Right hindlimb (tissue), 1 donor: ENCODE data around the gene ARID5A.
"Not testable (repeated sequence)": the region's sequence is repeated elsewhere in the genome, so short reads cannot be mapped to it uniquely, and the experiment has no call there.

Source experiments
- DNase-seq: peaks from one replicate; pipeline ENCODE4 v3.0.0-alpha.2; 2018

The ARID5A gene, protein sequence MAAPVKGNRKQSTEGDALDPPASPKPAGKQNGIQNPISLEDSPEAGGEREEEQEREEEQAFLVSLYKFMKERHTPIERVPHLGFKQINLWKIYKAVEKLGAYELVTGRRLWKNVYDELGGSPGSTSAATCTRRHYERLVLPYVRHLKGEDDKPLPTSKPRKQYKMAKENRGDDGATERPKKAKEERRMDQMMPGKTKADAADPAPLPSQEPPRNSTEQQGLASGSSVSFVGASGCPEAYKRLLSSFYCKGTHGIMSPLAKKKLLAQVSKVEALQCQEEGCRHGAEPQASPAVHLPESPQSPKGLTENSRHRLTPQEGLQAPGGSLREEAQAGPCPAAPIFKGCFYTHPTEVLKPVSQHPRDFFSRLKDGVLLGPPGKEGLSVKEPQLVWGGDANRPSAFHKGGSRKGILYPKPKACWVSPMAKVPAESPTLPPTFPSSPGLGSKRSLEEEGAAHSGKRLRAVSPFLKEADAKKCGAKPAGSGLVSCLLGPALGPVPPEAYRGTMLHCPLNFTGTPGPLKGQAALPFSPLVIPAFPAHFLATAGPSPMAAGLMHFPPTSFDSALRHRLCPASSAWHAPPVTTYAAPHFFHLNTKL

DNA sequence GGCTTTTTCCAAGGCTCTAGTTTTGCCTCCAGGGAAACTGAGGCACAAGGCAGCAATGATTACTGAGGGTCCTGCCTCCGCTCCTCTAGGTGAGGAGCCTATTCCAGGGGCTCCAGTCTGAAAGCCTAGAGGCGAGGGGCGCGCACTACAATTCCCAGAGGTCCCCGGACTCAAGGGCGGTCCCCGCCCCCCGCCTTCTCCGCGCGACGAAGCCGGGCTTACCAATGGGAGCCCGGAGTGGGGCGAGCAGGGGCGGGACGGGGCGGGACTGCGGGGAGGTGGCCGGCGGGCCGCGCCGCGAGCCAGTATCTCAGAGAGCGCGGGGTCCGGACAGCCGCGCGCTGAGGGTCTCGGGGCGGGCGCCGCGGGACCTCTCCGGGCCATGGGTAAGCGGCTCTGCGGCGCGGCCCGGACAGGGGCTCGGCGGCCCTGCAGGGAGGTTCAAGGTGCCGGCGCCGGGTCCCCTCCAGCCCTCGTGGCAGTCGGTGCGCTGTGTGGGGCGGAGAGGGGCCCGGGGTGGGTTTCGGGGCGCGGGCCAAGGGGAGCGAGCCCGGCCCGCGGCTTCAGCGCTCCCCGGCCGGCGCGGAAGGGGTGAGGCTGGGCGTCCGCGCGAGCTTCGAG lies at the start of gene ARID5A:
Gene ARID5A (plus strand): TSS at position 308 of the 621 bp plus-strand sequence. CDS start 75 bp downstream, at position 383.
- peak; percentile 94 for DNase-seq

DNA sequence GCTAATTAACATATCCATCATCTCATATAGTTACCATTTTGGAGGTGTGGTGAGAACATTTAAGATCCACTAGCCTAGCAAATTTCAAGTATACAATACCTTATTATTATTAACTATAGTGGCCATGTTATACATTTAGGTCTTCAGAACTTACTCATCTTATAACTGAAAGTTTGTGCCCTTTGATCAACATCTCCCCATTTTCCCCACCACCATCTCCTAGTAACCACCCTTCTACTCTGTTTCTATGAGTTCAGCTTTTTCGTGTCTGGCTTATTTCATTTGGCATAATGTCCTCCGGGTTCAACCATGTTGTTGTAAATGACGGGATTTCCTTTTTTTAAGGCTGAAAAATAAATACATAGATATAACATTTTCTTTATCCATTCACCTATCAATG lies 47.3 kb upstream of the ARID5A start:
- DNase-seq: no peak

DNA sequence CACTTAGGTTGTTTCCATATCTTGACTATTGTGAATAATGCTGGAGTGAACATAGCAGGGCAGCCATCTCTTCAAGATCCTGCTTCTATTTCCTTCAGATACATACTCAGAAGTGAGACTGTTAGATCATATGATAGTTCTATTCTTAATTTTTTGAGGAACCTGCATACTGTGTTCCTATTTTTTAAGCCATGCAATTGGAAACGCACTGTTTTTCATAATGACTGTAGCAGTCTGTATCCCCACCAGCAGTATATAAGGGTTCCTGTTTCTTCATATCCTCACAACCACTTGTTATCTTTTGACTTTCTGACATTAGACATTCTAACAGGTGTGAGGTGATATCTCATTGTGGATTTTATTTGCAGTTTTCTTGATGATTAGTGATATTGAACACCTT lies 46.9 kb upstream of the ARID5A start:
- DNase-seq: no peak

DNA sequence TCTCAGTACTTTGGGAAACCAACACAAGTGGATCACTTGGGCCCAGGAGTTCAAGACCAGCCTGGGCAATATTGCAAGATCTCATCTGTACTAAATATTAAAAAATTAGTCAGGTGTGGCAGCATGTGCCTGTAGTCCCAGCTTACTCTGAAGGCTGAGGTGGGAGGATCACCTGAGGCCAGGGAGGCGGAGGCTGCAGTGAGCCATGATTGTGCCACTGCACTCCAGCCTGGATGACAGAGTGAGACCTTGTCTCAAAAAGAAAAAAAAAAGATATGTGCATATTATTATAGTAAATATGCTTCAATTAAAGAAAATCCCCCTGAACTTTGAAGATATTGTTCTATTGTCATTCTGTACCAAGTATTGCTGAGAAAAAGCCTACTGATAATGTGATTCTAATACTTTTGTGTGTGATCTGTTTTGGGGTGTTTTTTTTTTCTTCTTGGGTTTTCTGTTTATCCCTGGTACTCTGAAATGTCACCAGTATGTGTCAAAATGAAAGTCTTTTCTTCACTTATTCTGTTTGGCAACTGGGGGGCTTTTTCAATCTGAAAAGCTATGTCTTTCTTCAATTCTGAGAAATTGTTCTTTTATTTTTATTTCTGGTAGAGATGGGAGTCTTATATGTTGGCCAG lies 44.6 kb upstream of the ARID5A start:
- no peak for DNase-seq

DNA sequence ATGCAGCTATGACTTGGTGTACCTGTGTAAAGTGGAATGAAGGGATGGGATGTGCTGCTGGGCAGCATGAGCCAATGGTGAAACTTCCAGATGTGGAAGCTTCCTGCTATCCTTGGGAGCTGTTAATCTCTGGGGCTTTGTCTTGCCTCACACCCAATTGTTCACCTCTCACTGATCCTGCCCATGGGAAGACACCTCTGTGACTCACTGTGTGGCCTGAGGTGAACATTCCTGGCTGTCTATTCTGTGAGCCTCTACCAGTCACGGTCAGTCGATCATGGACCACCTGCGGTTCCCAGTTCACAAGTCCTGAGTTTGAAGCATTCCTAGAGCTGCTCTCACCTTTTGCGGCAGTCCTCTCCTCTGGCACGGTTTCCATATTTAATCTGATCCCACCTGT lies 43.5 kb upstream of the ARID5A start:
- no peak for DNase-seq

DNA sequence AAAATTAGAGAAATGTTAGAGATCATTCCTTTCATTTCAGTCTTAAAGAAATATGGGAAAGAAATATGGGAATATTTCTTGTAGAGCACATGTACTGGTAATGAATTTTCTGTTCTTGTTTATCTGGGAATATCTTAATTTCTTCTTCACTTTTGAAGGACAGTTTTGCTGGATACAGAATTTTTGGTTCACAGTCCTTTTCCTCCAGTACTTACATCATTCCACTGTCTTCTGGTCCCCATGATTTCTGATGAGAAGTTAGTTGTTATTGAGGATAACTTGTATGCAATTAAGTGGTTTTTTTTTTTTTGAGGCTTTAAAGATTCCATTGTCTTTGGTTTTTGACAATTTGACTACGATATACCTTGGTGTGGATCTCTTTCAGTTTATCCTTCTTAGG lies 42.4 kb upstream of the ARID5A start:
- no peak for DNase-seq

DNA sequence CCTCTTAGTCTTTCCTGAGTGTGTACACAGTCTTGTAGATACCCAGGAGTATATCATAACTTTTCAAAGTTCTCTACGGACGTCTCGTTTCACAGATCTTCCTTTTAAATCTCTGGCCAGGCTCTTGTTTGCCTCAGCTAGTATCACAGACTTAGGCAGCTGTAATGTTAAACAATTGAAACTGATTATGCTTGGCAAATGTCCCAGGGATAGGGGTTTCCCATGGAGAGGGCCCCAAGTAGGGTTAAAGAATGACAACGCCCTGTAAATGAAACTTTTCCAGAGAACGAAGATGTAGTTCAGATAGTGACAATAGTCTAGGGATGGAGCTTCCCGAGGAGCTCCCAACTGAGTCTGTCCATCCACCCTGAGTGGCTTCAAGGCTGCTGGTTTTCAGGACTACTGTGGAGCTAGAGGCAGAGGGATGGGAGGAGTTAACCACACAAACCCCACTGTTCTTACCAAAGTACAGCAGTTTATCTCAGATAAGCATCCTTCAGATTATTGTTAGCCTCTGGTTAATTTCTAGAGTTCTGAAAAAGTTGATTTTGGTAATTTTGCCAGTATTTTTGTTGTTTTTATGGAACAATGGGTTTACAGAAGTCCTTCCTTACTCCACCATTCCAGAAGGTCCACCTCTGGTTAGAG lies 40.4 kb upstream of the ARID5A start:
- no peak for DNase-seq

DNA sequence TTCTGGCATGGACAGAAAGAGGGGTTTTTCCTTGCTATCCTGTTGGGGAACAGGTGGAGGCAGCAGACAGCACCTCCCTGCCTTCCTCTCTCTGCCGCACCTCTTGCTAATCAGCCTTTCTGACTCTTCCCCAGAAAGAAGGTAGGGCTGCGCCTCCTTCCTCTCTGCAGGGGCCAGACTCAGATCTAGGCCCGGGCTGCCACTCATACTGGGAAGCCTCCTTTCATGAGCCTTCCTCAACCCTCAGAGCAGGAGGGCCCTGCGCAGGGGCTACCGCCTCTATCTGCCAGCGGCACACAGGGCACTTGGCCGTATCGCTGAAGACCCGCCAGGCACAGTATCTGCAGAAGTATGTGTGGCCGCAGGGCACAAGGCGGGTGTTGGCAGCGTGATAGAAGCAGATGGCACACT lies 38.5 kb upstream of the ARID5A start:
- DNase-seq: no peak

DNA sequence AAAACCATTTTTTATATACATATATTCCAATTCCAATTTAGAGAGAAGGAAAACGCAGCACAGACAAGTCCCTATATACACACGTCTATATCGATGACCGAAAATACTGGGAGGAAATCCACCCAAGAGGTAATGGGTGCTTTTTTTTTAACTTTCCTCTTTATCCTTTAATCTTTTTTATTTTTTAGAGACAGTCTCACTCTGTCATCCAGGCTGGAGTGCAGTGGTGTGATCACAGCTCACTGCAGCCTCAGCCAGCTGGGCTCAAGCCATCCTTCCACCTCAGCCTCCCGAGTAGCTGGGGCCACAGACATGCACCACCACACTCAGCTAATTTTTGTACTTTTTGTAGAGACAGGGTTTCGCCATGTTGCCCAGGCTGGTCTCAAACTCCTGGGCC lies 37.9 kb upstream of the ARID5A start:
- DNase-seq: not testable (repeated sequence)

DNA sequence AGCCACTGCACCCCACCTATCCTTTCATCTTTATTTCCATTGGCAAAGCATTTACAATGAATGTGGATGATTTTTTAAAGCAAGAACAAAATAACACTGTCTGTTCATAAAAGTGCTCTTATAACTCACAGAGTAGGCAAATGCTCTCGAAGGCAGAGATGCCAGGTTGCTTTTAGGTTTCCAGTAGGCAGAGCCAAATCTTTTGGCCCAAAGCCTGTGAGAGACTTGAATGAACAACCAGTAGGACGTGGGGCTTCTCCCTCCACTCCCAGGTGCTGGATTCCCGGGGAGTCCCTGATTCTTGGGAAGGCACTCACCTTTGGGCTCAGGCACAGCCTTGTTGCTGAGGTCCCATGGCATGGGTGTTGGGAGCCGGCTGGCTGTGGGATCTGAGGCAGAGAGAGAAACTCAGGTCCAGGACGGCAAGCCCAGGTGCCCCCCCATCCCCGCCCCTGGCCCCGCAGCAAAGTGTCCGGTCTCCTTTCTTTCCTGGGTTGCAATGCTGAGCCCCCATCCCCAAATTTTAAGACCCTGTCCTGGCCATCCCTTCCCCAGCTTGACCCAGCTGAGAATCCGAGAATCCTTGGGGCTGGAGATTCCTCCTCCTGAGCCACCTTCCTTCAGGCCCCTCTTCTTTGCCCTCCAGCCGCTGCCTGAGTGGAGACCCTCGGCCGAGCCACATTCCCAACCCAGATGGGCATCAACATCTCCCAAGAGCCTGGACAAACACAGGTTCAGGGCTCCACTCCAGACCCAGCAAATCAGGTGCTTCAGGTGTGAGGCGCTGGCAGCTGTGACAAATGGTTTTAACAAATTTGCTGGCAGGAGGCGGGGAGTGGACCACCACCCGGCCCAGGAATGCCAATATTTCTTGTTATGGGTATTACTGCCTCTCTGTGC lies 37.2 kb upstream of the ARID5A start:
- DNase-seq: no peak

DNA sequence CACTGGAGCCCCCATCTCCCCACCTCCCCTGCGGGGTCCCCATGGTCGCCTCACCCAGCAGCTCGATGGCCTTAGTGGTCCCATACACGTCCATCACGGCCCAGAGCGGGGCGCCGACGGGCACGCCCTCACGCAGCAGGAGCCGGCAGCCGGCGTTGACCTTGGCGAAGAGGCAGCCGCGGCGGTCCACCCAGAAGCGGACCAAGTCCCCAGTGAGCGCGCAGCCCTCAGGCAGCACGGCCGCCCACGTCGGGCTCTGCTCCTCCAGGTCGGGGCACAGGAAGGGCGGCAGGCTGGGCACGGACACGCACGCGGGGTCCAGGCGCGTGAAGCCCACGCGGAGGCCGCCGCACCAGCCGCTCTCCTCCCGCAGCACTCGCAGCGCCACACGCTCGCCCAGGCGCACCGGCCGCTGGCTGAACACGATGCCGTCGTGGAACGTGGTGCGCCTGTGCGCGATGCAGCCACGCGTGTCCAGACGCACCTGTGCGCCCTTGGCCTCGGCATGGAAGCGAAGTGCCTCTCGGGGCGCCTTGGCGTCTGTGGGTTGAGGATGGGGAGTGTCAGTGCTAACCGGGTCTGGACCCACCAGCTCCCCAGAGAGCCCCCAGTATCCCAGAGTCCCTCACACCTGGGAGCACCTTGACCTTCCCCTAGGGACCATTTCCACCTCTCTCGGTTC lies 36.0 kb upstream of the ARID5A start:
- no peak for DNase-seq

DNA sequence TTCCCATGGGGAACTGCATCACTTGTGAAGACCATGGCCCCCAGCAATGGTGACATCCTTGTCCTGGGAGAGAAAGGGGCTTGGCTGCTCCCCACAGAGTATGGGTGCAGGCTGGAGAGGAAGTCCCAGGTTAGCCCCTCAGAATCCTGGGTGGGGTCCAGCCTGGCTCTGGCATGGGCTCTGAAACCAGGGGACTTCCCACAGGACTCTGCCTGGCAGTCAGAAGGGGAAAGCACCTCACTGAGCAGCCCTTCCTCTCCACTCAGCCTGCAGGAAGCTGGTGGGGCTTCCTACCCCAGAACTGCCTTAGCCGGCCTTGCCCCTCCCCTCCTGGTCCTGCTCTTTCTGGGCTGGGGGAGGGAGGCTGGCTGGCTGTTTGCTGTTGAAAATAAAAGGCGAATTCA lies 35.1 kb upstream of the ARID5A start:
- DNase-seq: no peak

DNA sequence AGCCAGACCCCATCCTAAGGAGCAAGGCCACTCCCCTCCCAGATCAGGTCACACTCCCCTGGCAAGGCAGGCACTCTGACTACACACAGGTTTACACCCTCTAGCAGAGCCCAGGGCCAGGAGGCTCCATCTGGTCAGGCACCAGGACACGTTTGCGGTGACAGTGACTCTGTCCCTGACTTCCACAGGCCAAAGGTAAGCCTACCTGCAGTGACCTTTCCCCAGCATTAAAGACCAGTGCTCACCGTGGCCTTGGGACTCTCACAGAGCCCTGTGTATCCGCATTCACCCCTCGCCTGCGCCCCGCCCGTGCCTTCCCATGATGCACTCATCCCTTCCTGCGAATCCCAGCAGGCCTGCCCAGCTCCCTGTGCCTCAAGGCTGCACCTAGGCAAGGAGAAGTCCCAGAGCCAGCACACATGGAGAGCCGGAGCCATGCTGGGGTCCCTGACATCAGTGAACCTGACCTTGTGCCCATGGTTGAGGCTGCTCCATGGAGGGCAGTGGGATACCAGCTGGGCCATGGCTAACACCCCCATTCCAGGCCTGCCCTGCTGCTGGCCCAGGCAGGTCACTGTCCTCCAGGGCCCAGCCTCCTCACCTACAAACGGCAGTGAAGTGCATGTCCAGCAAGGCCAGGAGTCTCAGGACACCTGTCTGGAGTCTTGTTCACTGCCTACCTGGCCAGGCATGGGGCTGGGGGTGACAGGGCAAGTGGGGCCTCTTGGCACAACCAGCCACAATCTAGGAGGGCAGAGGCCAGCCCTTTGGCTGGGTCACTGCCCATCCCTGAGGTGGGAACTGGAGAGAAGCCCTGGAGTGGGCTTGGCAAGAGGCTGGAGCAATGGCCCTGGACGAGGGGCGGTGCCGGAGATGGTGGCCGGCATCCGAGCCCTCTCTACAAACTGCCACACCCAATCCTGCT lies 34.4 kb upstream of the ARID5A start:
- no peak for DNase-seq

DNA sequence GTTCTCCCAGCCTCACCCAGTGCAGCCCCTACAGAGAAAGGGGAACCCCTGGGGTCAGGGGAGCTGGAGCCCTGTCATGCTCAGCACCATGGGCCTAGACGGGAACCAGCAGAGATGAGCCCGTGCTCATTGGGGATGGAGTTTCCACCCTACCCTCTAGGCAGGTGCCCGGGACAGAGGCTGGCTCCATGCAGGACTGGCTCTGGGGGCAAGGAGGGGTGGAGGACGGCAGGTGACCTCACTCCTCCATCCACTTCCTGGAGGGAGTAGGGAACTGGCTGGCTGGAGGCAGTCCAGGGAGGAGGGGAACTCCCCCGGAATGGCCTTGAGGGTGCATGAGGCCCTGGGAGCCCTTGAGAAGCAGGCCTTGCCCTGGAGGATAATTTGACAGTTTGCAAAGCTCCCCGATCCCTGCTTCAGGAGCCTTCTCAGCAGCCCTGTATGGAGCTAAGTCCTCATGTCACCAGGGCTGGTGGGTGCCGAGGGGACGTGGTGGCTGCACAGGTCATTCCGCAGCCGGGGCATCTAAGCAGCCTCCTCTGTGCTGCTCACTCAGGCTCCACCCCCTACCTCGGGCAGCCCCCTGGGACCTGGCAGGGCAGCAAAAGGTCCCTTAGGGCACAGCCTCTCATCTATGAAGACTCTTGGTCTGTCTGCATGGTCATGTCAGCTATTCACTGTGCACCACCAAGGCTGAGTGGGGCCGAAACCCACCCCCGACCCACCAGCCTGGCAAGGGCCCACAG lies 33.5 kb upstream of the ARID5A start:
- DNase-seq: no peak

DNA sequence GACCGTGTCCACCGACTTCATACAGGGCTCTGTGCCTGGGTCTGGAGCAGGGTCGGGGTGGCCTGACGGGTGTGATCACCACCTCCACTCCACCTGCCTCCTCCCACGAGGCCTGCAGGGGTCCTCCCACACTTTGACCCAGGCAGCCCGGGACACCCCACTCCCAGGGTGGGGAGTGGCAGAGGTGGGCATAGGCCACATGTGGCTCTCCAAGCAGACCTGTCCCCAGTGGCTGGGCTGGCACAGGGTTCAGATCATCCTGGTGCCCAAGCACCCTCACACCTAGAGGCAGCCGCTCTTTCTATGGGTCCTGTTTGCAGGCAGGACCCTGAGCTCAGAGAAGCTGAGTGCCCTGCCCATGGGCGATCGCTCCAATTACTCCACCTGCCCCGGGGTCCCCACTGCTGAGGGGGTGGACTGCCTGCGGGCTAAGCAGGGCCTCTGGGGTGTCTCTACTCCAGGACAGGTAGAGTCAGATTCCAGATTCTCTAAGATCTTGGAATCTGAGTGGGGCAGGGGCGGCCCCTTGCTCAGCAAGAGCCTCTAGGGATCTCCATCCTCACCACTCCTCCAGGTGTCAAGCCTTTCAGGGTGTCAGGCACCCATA lies 32.8 kb upstream of the ARID5A start:
- DNase-seq: no peak

DNA sequence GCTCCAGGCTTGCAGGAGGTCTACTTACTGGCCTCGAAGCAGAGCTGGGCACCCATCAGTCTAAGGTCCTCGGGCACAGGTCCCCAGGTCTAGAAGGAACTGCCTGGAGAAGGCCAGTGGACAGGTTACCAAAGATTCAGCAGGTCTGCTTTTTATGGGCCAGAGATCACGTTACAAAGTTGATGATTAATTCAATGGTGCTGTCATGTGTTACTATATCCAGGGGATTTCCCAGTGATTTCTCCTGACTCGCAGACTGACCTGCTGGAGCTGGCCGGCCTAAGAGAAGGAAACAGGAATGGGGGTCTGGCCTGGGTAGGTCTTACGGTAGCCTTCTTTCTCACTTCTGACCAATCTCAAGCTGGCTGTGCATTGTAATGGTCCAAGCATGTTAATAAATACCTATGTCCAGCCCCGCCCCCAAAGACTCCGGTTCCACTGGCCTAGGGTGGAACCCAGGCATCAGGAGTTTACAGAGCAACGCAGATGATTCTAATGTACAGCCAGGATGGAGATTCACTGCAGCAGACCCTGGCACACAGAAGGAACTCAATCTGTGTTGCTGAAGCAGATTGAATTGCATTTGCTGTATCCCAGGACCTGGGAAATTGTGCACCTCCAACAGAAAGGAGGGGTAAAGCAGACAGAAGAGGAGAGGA lies 31.2 kb upstream of the ARID5A start, which contains the start of gene NEURL3:
Gene NEURL3 (minus strand): TSS at position 127 of the 659 bp plus-strand sequence. CDS start 71 bp downstream, at position 56.
- no peak for DNase-seq

DNA sequence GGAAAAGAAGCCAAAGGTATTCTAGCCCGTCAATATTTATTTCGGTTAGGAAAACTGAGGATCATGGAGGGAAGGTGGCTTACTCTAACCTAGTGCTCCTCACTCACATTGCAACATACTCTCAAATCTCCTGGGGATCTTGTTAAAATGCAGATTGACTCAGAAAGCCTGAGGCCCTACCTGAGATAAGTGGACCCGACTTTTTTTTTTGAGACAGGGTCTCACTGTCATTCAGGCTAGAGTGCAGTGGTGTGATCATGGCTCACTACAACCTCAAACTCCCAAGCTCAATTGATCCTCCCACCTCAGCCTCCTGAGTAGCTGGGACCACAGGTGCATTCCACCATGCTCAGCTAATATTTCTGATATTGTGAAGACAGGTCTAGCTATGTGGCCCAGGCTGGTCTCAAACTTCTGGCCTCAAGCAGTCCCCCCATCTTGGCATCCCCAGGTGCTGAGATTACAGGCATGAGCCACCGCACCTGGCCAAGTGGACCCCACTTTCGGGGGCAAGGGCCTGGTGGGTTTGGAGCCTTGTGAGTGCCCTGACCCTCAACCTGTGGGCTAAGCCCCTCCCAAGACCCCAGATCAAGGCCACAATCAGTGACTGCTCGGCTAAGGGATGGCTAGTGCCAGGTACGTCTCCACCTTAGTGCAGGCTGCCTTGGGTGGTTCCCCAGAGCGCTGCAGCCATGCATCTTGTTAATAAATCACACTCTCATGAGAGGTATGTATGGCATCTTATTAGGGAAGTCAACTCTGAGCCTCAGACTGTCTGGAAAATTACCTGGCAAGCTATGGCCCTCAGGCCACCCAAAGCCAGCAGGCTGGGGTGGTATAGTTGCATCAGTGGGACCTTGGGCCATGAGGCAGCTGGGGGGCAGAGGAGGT lies 30.3 kb upstream of the ARID5A start:
- DNase-seq: no peak
